CD4-positive, alpha-beta T cell (primary cell): ENCODE results near the gene OIP5. TPM values are rescaled to one million over a fixed set of nuclear protein-coding genes. Genes with fewer than 3 reads are reported as not detected.

ENCODE experiments used
- ATAC-seq: fragments of 200-7000 bp; cut with Tn5 transposase; one replicate; pipeline ENCODE4 v1.10.0; 2022; ENCODE audit warnings: mild to moderate bottlenecking; ENCODE audit not compliant: poor library complexity
- CTCF ChIA-PET: fragments of 350-600 bp; sonication (Branson Sonifier 250); formaldehyde crosslinking; loops from one replicate; lab custom pipeline; 2021; ENCODE audit warnings: antibody characterized with exemption, inconsistent platforms; lab: Charles Lee
- POLR2A ChIA-PET: fragments of 350-600 bp; sonication (Branson Sonifier 250); formaldehyde crosslinking; loops from one replicate; lab custom pipeline; 2021; ENCODE audit warnings: antibody characterized with exemption, inconsistent platforms; lab: Charles Lee
- DNase-seq, 14 experiments: peaks; one replicate each; pipeline ENCODE4 v3.0.0-alpha.2; 2013 to 2020; ENCODE audit warnings: mixed read lengths in 2 of 14
- H3K27ac ChIP-seq, 2 donors: one replicate each; pipeline versions ENCODE4 v1.5.1 to v1.7.0; 2013; ENCODE audit warnings: low read length in 2 of 2, low read depth in 1 of 2, mild to moderate bottlenecking in 1 of 2
- H3K27me3 ChIP-seq, 2 experiments: 1 replicate in 1 of 2; 2 replicates in 1 of 2; pipeline versions ENCODE4 v1.6.1 to v1.7.0; 2013; ENCODE audit warnings: low read length in 2 of 2, control low read depth in 1 of 2, mild to moderate bottlenecking in 1 of 2, moderate library complexity in 1 of 2; ENCODE audit not compliant: insufficient read depth in 2 of 2, control insufficient read depth in 1 of 2
- H3K36me3 ChIP-seq: one replicate; pipeline ENCODE4 v1.6.1; 2013; ENCODE audit warnings: low read length, control low read depth; ENCODE audit not compliant: insufficient read depth
- H3K4me1 ChIP-seq: one replicate; pipeline ENCODE4 v1.6.1; 2013; ENCODE audit warnings: low read length, control low read depth; ENCODE audit not compliant: insufficient read depth
- H3K4me3 ChIP-seq: one replicate; pipeline ENCODE4 v1.5.1; 2013; ENCODE audit warnings: mild to moderate bottlenecking, low read length, moderate library complexity
- H3K9me3 ChIP-seq, 2 experiments: 1 replicate in 1 of 2; 2 replicates in 1 of 2; pipeline versions ENCODE4 v1.6.1 to v1.7.0; 2013; ENCODE audit warnings: low read length in 2 of 2, mild to moderate bottlenecking in 2 of 2, control low read depth in 1 of 2, moderate library complexity in 1 of 2; ENCODE audit not compliant: control insufficient read depth in 1 of 2, insufficient read depth in 1 of 2
- H3K27ac Mint-ChIP-seq: one replicate; pipeline ENCODE4 v1.8.0; 2020; ENCODE audit warnings: mixed read lengths
- H3K27me3 Mint-ChIP-seq: one replicate; pipeline ENCODE4 v1.8.0; 2021; ENCODE audit warnings: mixed read lengths
- H3K36me3 Mint-ChIP-seq: one replicate; pipeline ENCODE4 v1.8.0; 2021; ENCODE audit warnings: low read depth, mixed read lengths
- H3K4me1 Mint-ChIP-seq: one replicate; pipeline ENCODE4 v1.8.0; 2021; ENCODE audit warnings: low read depth, mixed read lengths
- H3K4me3 Mint-ChIP-seq: one replicate; pipeline ENCODE4 v1.8.0; 2020; ENCODE audit warnings: mild to moderate bottlenecking, mixed read lengths
- H3K9me3 Mint-ChIP-seq: one replicate; pipeline ENCODE4 v1.8.0; 2020; ENCODE audit warnings: mixed read lengths
- intact Hi-C, 2 experiments: fragments of 100-400 bp; cut with DNase I in 1 of 2; cut with micrococcal nuclease in 1 of 2; formaldehyde crosslinking; loops; one replicate each; pipeline versions ENCODE4 v1.15.1 to v1.9.0; 2023 to 2025; cut with DNase I, micrococcal nuclease
- total RNA-seq, 174 experiments: library from RNA in 2 of 174; stranded (reverse) in 2 of 174; gene quantifications; one replicate each; pipeline ENCODE4 v1.2.3 and lab custom pipeline; 2021 to 2026
- TF ChIP-seq, protein P1 (sequence below): fragments of 200-600 bp; IDR thresholded peaks from one replicate; pipeline ENCODE4 v1.8.0; 2022; ENCODE audit warnings: antibody characterized with exemption, mild to moderate bottlenecking

OIP5 gene
- total RNA-seq, 2 experiments from 2014 or later: 0.20 to 0.36 TPM

DNA sequence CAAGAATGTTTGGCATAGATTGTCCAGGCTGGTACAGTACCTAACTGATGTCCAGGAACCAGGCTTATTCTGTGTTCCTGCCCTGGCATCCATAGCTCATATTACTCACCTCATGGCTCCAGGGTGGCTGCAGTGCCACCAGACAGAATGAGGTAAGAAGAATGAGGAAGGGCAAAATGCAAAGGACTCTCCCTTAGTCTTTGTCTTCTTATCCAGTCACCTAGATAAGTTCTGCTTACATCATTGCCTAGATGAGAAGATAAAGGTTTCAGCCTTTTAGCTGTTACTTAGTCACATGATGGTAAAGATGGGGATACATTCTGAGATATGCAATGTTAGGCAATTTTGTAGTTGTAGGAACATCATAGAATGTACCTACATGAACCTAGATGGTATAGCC, 55.6 kb downstream of the OIP5 start:
- TF ChIP-seq, protein P1, sequence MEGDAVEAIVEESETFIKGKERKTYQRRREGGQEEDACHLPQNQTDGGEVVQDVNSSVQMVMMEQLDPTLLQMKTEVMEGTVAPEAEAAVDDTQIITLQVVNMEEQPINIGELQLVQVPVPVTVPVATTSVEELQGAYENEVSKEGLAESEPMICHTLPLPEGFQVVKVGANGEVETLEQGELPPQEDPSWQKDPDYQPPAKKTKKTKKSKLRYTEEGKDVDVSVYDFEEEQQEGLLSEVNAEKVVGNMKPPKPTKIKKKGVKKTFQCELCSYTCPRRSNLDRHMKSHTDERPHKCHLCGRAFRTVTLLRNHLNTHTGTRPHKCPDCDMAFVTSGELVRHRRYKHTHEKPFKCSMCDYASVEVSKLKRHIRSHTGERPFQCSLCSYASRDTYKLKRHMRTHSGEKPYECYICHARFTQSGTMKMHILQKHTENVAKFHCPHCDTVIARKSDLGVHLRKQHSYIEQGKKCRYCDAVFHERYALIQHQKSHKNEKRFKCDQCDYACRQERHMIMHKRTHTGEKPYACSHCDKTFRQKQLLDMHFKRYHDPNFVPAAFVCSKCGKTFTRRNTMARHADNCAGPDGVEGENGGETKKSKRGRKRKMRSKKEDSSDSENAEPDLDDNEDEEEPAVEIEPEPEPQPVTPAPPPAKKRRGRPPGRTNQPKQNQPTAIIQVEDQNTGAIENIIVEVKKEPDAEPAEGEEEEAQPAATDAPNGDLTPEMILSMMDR: no peak

DNA sequence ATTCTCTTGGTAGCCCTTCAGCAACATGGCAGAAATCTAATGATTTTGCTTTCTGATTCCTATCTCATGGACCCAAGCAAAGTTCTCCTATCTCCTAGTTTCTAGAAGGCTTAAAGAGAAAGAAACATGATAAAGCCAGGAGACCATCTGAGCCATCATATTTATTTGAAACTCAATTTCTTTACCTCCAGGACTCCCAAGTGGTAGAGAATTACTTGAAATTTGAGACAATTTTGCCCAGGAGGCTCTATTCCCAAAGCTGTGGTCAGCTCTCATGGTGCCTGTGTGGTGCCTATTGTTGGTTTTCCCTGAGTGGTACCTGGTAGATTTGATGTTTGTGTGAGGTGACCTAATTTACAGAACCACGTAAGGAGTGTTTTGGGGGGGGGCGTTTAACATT, 62.5 kb downstream of the OIP5 start:
- intact Hi-C loops: no loop called here
- H3K27me3 Mint-ChIP-seq: no peaks in the 10 kb centered on the region
- POLR2A ChIA-PET: no interaction called here

More for the DNA sequence above, 55.6 kb downstream of the OIP5 start:
- H3K4me3 Mint-ChIP-seq: no peak overlapping the region
- H3K9me3 ChIP-seq: no peaks in the 10 kb centered on the region
- no peaks in the 10 kb centered on the region for H3K9me3 Mint-ChIP-seq
- H3K4me1 Mint-ChIP-seq: no peaks in the 10 kb centered on the region
- DNase-seq (no peak), ATAC-seq (no peak)
- H3K36me3 Mint-ChIP-seq: peaks cover 30% of the 10 kb centered on the region
- POLR2A ChIA-PET: no interaction called here
- H3K4me3 ChIP-seq: no peak overlapping the region
- H3K36me3 ChIP-seq: peaks cover 10% of the 10 kb centered on the region
- CTCF ChIA-PET: no interaction called here
- H3K27ac Mint-ChIP-seq: no peak overlapping the region
- no peak overlapping the region for H3K27ac ChIP-seq
- H3K27me3 ChIP-seq: no peaks in the 10 kb centered on the region
- intact Hi-C loops: no loop called here
- H3K4me1 ChIP-seq: no peaks in the 10 kb centered on the region
- H3K27me3 Mint-ChIP-seq: no peaks in the 10 kb centered on the region

DNA sequence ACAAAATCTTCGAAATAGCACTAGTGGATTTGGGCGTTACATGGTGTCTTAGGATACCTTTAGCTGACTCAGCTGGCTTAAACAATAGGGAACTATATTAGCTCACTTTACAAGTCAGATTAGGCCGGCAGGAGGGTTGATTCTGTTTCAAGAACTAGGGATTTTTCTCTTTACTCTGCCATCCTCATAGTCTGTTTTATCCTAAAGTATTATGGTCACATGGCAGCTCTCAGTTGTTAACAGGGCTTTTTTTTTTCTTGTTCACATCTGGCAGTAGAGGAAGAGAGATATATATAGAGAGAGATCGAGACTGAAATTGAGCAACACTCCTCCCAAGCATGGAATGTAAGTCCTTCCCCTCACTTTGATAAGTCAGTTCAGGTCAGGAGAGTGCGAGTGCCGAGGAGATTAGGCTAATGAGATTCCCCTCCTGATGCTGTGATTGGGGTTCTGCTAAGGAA, 68.5 kb downstream of the OIP5 start:
- H3K4me1 Mint-ChIP-seq: no peaks in the 10 kb centered on the region
- Histone ChIP-seq H3K27ac (no peak overlapping the region), H3K4me3 (no peak overlapping the region), H3K4me1 (no peaks in the 10 kb centered on the region), H3K36me3 (peaks cover 26% of the 10 kb centered on the region), H3K27me3 (no peaks in the 10 kb centered on the region), H3K9me3 (no peaks in the 10 kb centered on the region)
- TF ChIP-seq, protein P1: no peak
- ChIA-PET POLR2A (no interaction called here), CTCF (no interaction called here)
- intact Hi-C loops: no loop called here
- no peaks in the 10 kb centered on the region for H3K9me3 Mint-ChIP-seq
- no peak overlapping the region for H3K27ac Mint-ChIP-seq
- no peak for ATAC-seq
- H3K4me3 Mint-ChIP-seq: no peak overlapping the region
- peaks cover 52% of the 10 kb centered on the region for H3K36me3 Mint-ChIP-seq
- DNase-seq: no peak
- H3K27me3 Mint-ChIP-seq: no peaks in the 10 kb centered on the region

More for the DNA sequence above, 62.5 kb downstream of the OIP5 start:
- Histone ChIP-seq H3K9me3 (no peaks in the 10 kb centered on the region), H3K4me3 (no peak overlapping the region), H3K27me3 (no peaks in the 10 kb centered on the region), H3K27ac (no peak overlapping the region), H3K4me1 (no peaks in the 10 kb centered on the region), H3K36me3 (peaks cover 19% of the 10 kb centered on the region)
- H3K27ac Mint-ChIP-seq: no peak overlapping the region
- H3K9me3 Mint-ChIP-seq: no peaks in the 10 kb centered on the region
- CTCF ChIA-PET: no interaction called here
- no peak for DNase-seq
- TF ChIP-seq, protein P1: no peak
- H3K4me3 Mint-ChIP-seq: no peak overlapping the region
- no peak for ATAC-seq
- H3K4me1 Mint-ChIP-seq: no peaks in the 10 kb centered on the region
- peaks cover 49% of the 10 kb centered on the region for H3K36me3 Mint-ChIP-seq
